ENCODE measurements around the gene UNC45A.

GRCh38 chr15:90916461-90916860, 18.6 kb upstream of the UNC45A start:
- TF ChIP-seq POLR2A (IDR thresholded peaks at IDR 0.05) (no peak), CTCF (IDR thresholded peaks at IDR 0.05) (no peak)

Data from right lobe of liver (tissue), 4 donors.